Measurements from ENCODE around the gene GP5. TPM values are rescaled to one million over a fixed set of nuclear protein-coding genes. Genes with fewer than 3 reads are reported as not detected.

Gene GP5
- total and polyA plus RNA-seq, 4 donors = 0.03 to 3.3 (median 0.16) TPM

DNA sequence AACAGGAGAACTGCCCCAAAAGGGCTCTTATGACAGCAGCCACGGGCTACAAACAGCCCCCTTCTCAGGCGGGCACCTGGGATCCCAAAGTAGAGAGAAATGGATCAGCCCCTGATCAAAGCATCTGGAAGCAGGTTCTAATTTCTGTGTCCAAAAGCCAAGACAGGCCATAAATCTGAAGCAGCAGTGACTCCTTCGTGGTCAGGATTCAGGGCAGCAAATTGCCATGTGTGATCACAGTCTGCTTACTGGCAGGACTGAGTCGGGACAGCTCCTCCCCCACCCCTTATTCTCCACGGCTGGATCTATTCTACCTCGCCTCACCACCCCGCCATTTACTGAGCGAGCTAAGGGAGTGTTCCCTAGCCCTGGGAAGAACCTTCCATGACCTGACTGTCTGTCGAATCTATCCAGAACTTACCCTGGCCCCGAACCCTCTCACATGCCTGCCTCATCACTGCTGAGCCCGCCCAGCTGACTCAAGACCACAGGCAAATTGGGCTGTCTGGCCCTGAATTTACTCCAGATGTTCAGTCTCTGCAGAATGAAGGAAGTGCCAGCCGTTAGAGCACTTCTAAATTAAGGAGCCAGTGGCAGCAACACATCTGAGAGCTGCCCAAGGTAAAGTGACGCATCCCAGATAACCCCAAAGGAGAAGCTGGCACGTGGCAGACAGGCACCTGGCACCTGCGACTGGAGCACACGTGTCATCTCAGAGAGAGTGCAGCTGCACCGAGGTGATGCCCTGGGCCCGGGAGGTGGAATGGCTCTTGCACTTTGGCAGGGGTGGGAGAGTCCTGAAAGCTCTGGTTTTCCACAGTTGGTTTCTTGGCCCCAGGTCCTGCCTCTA, 30.8 kb downstream of the GP5 start:
- Histone ChIP-seq H3K4me3 (ENCODE audit: low read depth in 1 of 3, low read length in 3 of 3) (no peak overlapping the region), H3K36me3 (ENCODE audit: control insufficient read depth in 4 of 4, insufficient read depth in 3 of 4, low read depth in 1 of 4, low read length in 3 of 4) (no peaks in the 10 kb centered on the region), H3K27me3 (ENCODE audit: control insufficient read depth in 4 of 4, insufficient read depth in 4 of 4, low read length in 3 of 4) (peaks cover 0 to 4% (median under 1%) of the 10 kb centered on the region in 4 donors), H3K9me3 (ENCODE audit: control insufficient read depth in 4 of 4, low read length in 3 of 4) (no peaks in the 10 kb centered on the region), H3K4me1 (ENCODE audit: control insufficient read depth in 4 of 4, insufficient read depth in 4 of 4, low read length in 3 of 4) (peaks cover 0 to 9% (median 3%) of the 10 kb centered on the region in 4 donors), H3K27ac (ENCODE audit: low read depth in 1 of 2, low read length in 2 of 2) (no peak overlapping the region), H3K9ac (ENCODE audit: low read depth in 1 of 2, low read length in 2 of 2) (no peak overlapping the region)
- TF ChIP-seq, protein P1, sequence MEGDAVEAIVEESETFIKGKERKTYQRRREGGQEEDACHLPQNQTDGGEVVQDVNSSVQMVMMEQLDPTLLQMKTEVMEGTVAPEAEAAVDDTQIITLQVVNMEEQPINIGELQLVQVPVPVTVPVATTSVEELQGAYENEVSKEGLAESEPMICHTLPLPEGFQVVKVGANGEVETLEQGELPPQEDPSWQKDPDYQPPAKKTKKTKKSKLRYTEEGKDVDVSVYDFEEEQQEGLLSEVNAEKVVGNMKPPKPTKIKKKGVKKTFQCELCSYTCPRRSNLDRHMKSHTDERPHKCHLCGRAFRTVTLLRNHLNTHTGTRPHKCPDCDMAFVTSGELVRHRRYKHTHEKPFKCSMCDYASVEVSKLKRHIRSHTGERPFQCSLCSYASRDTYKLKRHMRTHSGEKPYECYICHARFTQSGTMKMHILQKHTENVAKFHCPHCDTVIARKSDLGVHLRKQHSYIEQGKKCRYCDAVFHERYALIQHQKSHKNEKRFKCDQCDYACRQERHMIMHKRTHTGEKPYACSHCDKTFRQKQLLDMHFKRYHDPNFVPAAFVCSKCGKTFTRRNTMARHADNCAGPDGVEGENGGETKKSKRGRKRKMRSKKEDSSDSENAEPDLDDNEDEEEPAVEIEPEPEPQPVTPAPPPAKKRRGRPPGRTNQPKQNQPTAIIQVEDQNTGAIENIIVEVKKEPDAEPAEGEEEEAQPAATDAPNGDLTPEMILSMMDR (IDR thresholded peaks at IDR 0.05; ENCODE audit: low read depth, low read length, missing input control) = no peak
- WGBS = 74% methylated on average over 18 of the region's 18 CpGs
- DNase-seq (ENCODE audit: low spot score) = no peak

DNA sequence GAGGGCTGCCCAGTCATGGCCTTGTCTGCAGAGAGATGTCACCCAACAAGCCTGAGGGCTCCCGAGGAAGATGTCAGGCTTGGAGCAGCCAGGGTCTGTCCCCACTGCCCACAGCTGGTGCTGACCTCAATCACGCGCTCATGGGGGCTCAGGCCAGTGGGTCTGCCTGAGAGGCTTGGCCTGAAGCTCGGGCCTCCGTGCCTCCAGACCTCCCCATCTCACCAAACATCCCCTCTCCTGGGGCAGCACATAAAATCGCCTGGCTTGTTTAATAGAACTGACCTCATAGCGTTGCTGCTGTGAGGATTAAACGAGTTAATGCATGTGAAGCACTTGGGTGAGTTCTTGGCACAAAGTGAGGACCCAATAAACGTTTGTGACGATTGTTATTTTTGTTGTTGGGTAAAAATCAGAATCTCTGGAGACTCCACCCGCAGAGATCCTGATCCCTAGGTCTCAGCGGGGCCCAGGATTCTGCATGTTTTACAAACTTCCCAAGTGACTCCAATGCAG, 33.0 kb downstream of the GP5 start:
- TF ChIP-seq FOXA1 (IDR thresholded peaks at IDR 0.05) (no peak), NR2F2 (IDR thresholded peaks at IDR 0.05) (no peak), SP1 (IDR thresholded peaks at IDR 0.05) (no peak)
- Histone ChIP-seq H3K4me1 (ENCODE audit: control insufficient read depth in 4 of 4, insufficient read depth in 4 of 4, low read length in 3 of 4) (peaks cover 0 to 9% (median 3%) of the 10 kb centered on the region in 4 donors), H3K4me3 (ENCODE audit: low read depth in 1 of 3, low read length in 3 of 3) (no peak overlapping the region), H3K27me3 (ENCODE audit: control insufficient read depth in 4 of 4, insufficient read depth in 4 of 4, low read length in 3 of 4) (peaks cover 0 to 4% (median under 1%) of the 10 kb centered on the region in 4 donors), H3K9me3 (ENCODE audit: control insufficient read depth in 4 of 4, low read length in 3 of 4) (no peaks in the 10 kb centered on the region), H3K27ac (ENCODE audit: low read depth in 1 of 2, low read length in 2 of 2) (no peak overlapping the region), H3K9ac (ENCODE audit: low read depth in 1 of 2, low read length in 2 of 2) (no peak overlapping the region), H3K36me3 (ENCODE audit: control insufficient read depth in 4 of 4, insufficient read depth in 3 of 4, low read depth in 1 of 4, low read length in 3 of 4) (no peaks in the 10 kb centered on the region)
- WGBS = 88% methylated on average over 12 of the region's 12 CpGs
- DNase-seq (ENCODE audit: low spot score) = no peak

DNA sequence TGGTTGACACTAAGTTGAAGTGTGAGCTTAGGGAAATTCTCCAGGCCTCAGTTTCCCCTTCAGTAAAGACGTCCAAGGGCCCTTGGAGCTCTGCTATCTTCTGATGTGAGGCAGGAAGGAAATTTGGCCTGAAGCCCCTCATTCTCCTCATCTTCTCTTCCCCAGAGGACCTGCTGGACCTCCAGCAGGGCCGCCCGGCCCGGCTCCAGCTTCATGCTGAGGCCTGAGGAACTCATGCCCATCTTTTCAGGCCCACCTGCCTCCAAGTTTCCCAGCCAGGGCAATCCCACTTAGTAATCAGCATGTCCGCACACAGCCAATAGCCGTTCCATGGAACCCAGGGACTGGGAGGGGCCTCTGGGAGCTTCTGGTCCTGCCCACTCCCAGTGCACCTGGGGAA, 33.5 kb downstream of the GP5 start:
- Histone ChIP-seq H3K9ac (ENCODE audit: low read depth in 1 of 2, low read length in 2 of 2) (no peak overlapping the region), H3K4me3 (ENCODE audit: low read depth in 1 of 3, low read length in 3 of 3) (no peak overlapping the region), H3K4me1 (ENCODE audit: control insufficient read depth in 4 of 4, insufficient read depth in 4 of 4, low read length in 3 of 4) (peaks cover 0 to 9% (median 3%) of the 10 kb centered on the region in 4 donors), H3K36me3 (ENCODE audit: control insufficient read depth in 4 of 4, insufficient read depth in 3 of 4, low read depth in 1 of 4, low read length in 3 of 4) (no peaks in the 10 kb centered on the region), H3K27me3 (ENCODE audit: control insufficient read depth in 4 of 4, insufficient read depth in 4 of 4, low read length in 3 of 4) (peaks cover 0 to 4% (median under 1%) of the 10 kb centered on the region in 4 donors), H3K9me3 (ENCODE audit: control insufficient read depth in 4 of 4, low read length in 3 of 4) (no peaks in the 10 kb centered on the region), H3K27ac (ENCODE audit: low read depth in 1 of 2, low read length in 2 of 2) (no peak overlapping the region)
- no peak for DNase-seq (ENCODE audit: low spot score)
- TF ChIP-seq TAF1 (conservative IDR thresholded peaks at IDR 0.05) (no peak), HNF4A (conservative IDR thresholded peaks at IDR 0.05) (no peak), EGR1 (IDR thresholded peaks at IDR 0.05; ENCODE audit: low read depth in 2 of 2) (no peak), NR2F2 (IDR thresholded peaks at IDR 0.05) (no peak)
- TF ChIP-seq, protein P1 (IDR thresholded peaks at IDR 0.05; ENCODE audit: low read depth, low read length, missing input control) = no peak
- WGBS = 96% methylated on average over 6 of the region's 6 CpGs

Measured in liver (tissue), 9 donors.